HCT116 (cell line): ENCODE results near the gene ARID1A. TPM values are rescaled to one million over a fixed set of nuclear protein-coding genes. Genes with fewer than 3 reads are reported as not detected.

ENCODE experiments used
- ATAC-seq: fragments of 200-7000 bp; cut with Tn5 transposase; 2 replicates; pipeline ENCODE4 v1.9.1; 2020; ENCODE audit warnings: mild to moderate bottlenecking, moderate library complexity
- BruUV-seq: library from RNA; stranded (reverse); fragments of 400-500 nt; replicated peaks from 2 replicates; lab custom pipeline; 2021; lab: Mats Ljungman, UMichigan
- CTCF ChIA-PET: fragments of 300-600 bp; sonication (Branson Sonifier 250); formaldehyde crosslinking; loops from one replicate; lab custom pipeline; 2021; ENCODE audit warnings: antibody characterized with exemption; lab: Charles Lee
- POLR2A ChIA-PET: fragments of 300-600, 350-600 bp; sonication (Branson Sonifier 250); formaldehyde crosslinking; loops from one replicate; lab custom pipeline; 2021; ENCODE audit warnings: antibody characterized with exemption; lab: Charles Lee
- RAD21 ChIA-PET, 2 experiments: fragments of 300-600 bp; sonication (Branson Sonifier 250); formaldehyde crosslinking; loops; one replicate each; lab custom pipeline; 2023; ENCODE audit warnings: low total read pairs in 2 of 2; ENCODE audit not compliant: uncharacterized antibody in 2 of 2, unreplicated experiment in 2 of 2, low non-redundant PET in 1 of 2; lab: Charles Lee
- DNase-seq: peaks from one replicate; pipeline ENCODE4 v3.0.0-alpha.2; 2010; ENCODE audit warnings: low read depth, low spot score
- H2AFZ ChIP-seq: fragments of 200-600 bp; shearing (Covaris generic), sonication (generic); 2 replicates; pipeline ENCODE4 v1.6.1; 2017; ENCODE audit warnings: low read depth, mixed run types, mixed read lengths, antibody characterized with exemption, low read length; ENCODE audit not compliant: poor library complexity, severe bottlenecking
- H3K27ac ChIP-seq: 2 replicates; pipeline ENCODE4 v1.5.1; 2012; ENCODE audit warnings: low read depth, low read length
- H3K27me3 ChIP-seq: fragments of 200-600 bp; sonication (generic); 2 replicates; pipeline ENCODE4 v1.6.1; 2016; ENCODE audit warnings: mixed run types, low read length, mixed read lengths; ENCODE audit not compliant: insufficient read depth
- H3K36me3 ChIP-seq, 2 experiments: fragments of 200-500 bp in 1 of 2; fragments of 200-600 bp in 1 of 2; sonication (Bioruptor generic) in 1 of 2; sonication (generic) in 1 of 2; 2 replicates each; pipeline versions ENCODE4 v1.5.1 to v1.6.1; 2014 to 2016; ENCODE audit warnings: low read length in 2 of 2, inconsistent platforms in 1 of 2, mixed read lengths in 1 of 2, mixed run types in 1 of 2; ENCODE audit not compliant: insufficient read depth in 2 of 2, control insufficient read depth in 1 of 2
- H3K4me1 ChIP-seq, 2 experiments: fragments of 200-600 bp in 1 of 2; sonication (generic) in 1 of 2; 2 replicates each; pipeline versions ENCODE4 v1.5.1 to v1.6.1; 2012 to 2017; ENCODE audit warnings: low read length in 2 of 2, inconsistent platforms in 1 of 2, mild to moderate bottlenecking in 1 of 2, mixed read lengths in 1 of 2, mixed run types in 1 of 2, moderate library complexity in 1 of 2; ENCODE audit not compliant: insufficient read depth in 2 of 2, control insufficient read depth in 1 of 2
- H3K4me2 ChIP-seq: fragments of 200-600 bp; sonication (generic); 2 replicates; pipeline ENCODE4 v1.6.1; 2017; ENCODE audit warnings: mixed run types, low read length, mixed read lengths
- H3K4me3 ChIP-seq, 2 experiments: fragments of 200-600 bp in 1 of 2; sonication (generic) in 1 of 2; replicated peaks in 1 of 2; 2 replicates each; pipeline ENCODE4 v1.5.1; 2011 to 2016; ENCODE audit warnings: low read length in 2 of 2, control low read depth in 1 of 2, low read depth in 1 of 2, mild to moderate bottlenecking in 1 of 2, mixed read lengths in 1 of 2, mixed run types in 1 of 2
- H3K79me2 ChIP-seq: fragments of 200-600 bp; sonication (generic); 2 replicates; pipeline ENCODE4 v1.6.1; 2017; ENCODE audit warnings: mild to moderate bottlenecking, mixed run types, low read length, moderate library complexity, mixed read lengths; ENCODE audit not compliant: insufficient read depth
- H3K9ac ChIP-seq: fragments of 200-600 bp; sonication (generic); 2 replicates; pipeline ENCODE4 v1.6.1; 2016; ENCODE audit warnings: low read length, mixed read lengths
- H3K9me2 ChIP-seq: fragments of 200-600 bp; sonication (generic), shearing (Covaris generic); 2 replicates; pipeline ENCODE4 v1.6.1; 2017; ENCODE audit warnings: mixed run types, mild to moderate bottlenecking, moderate library complexity; ENCODE audit not compliant: insufficient read depth
- H3K9me3 ChIP-seq, 2 experiments: fragments of 200-500 bp in 1 of 2; fragments of 200-600 bp in 1 of 2; sonication (Bioruptor generic) in 1 of 2; sonication (generic) in 1 of 2; 2 replicates each; pipeline ENCODE4 v1.6.1; 2014 to 2017; ENCODE audit warnings: low read length in 2 of 2, mixed read lengths in 2 of 2, inconsistent platforms in 1 of 2, low read depth in 1 of 2, mild to moderate bottlenecking in 1 of 2, mixed run types in 1 of 2, moderate library complexity in 1 of 2; ENCODE audit not compliant: control insufficient read depth in 1 of 2, insufficient read depth in 1 of 2
- H4K20me1 ChIP-seq: fragments of 200-600 bp; sonication (generic), shearing (Covaris generic); 2 replicates; pipeline ENCODE4 v1.6.1; 2017; ENCODE audit warnings: mixed run types, mild to moderate bottlenecking, moderate library complexity; ENCODE audit not compliant: insufficient read depth
- CBX3 ChIP-seq: IDR thresholded peaks from 2 replicates; pipeline ENCODE4 v1.6.1; 2012; ENCODE audit warnings: low read depth
- JUND ChIP-seq: IDR thresholded peaks from 2 replicates; pipeline ENCODE4 v1.6.1; 2012
- POLR2A ChIP-seq: IDR thresholded peaks from 2 replicates; pipeline ENCODE4 v1.7.0; 2011; ENCODE audit warnings: borderline replicate concordance; ENCODE audit not compliant: insufficient read depth, insufficient read length; ENCODE audit errors: extremely low read depth
- POLR2AphosphoS5 ChIP-seq: IDR thresholded peaks from 2 replicates; pipeline ENCODE4 v1.6.1; 2011; ENCODE audit warnings: mild to moderate bottlenecking, low read depth, low read length, moderate library complexity
- SP1 ChIP-seq: IDR thresholded peaks from 2 replicates; pipeline ENCODE4 v1.6.1; 2012; ENCODE audit warnings: low read depth
- TCF7L2 ChIP-seq: IDR thresholded peaks from 2 replicates; pipeline ENCODE4 v1.7.0; 2011; ENCODE audit warnings: borderline replicate concordance, inconsistent platforms; ENCODE audit not compliant: insufficient read depth, insufficient read length; ENCODE audit errors: extremely low read depth
- ZNF274 ChIP-seq: fragments of 200-500 bp; sonication (Bioruptor generic); IDR thresholded peaks from 2 replicates; pipeline ENCODE4 v1.6.1; 2014; ENCODE audit warnings: mild to moderate bottlenecking, low read depth, low read length, inconsistent platforms
- intact Hi-C: fragments of 100-400 bp; cut with micrococcal nuclease; formaldehyde crosslinking; loops from 2 replicates; pipeline ENCODE4 v1.10.0; 2022
- total RNA-seq: library from RNA; stranded (reverse); gene quantifications from one replicate; pipeline ENCODE4 v1.2.1, GENCODE V29; 2021; ENCODE audit not compliant: unreplicated experiment
- TF ChIP-seq, protein P1 (sequence below): IDR thresholded peaks from 2 replicates; pipeline ENCODE4 v1.6.1; 2012
- TF ChIP-seq, protein P2 (sequence below): IDR thresholded peaks from 2 replicates; pipeline ENCODE4 v1.6.1; 2012
- TF ChIP-seq, protein P3 (sequence below): IDR thresholded peaks from 2 replicates; pipeline ENCODE4 v1.6.1; 2011; ENCODE audit warnings: mild to moderate bottlenecking, low read length, moderate library complexity; ENCODE audit not compliant: insufficient replicate concordance; ENCODE audit errors: extremely low read depth
- TF ChIP-seq, protein P4 (sequence below), 3 experiments: fragments of 200-600 bp in 1 of 3; sonication (generic) in 1 of 3; IDR thresholded peaks in 2 of 3; conservative IDR thresholded peaks in 1 of 3; 2 replicates each; pipeline ENCODE4 v1.5.1; 2012 to 2017; ENCODE audit warnings: low read depth in 2 of 3, low read length in 2 of 3, antibody characterized with exemption in 1 of 3, borderline replicate concordance in 1 of 3, control low read depth in 1 of 3, mild to moderate bottlenecking in 1 of 3, mixed read lengths in 1 of 3, mixed run types in 1 of 3, moderate library complexity in 1 of 3; ENCODE audit not compliant: insufficient read depth in 1 of 3

ARID1A gene
- total RNA-seq, 1 experiment from 2014 or later = 62.8 TPM

DNA sequence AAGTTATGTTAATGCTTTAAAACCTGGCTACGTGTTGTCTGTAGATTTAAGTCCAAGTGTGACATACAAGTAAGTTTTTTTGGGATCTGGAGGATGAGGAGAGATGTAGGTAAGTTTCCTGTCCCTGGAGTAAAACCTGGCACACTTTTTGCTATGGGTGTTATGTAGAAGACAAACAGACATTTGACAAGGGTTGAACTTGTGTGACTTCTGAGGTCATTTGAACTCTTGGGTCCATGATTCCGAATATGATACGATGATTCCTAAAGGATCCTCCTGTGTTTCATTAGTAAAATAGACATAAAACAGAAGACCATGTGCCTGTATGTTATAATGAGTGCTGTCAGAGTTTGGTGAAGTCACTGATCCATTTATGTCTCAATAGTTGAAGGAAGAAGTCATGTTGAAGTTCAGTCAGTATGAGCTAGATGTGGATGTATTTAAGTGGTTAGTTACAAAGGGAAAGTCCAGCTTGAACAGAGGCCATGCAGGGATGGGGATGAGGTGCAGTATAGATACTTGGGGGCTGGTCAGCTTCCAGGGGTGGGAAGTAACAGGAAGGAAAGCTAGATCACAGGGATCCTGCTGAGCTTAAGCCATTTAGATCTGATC lies 44.3 kb downstream of the ARID1A start (continued):
- TF ChIP-seq, protein P1, sequence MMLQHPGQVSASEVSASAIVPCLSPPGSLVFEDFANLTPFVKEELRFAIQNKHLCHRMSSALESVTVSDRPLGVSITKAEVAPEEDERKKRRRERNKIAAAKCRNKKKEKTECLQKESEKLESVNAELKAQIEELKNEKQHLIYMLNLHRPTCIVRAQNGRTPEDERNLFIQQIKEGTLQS = no peak
- TF ChIP-seq, all 23 proteins: peak for 0

DNA sequence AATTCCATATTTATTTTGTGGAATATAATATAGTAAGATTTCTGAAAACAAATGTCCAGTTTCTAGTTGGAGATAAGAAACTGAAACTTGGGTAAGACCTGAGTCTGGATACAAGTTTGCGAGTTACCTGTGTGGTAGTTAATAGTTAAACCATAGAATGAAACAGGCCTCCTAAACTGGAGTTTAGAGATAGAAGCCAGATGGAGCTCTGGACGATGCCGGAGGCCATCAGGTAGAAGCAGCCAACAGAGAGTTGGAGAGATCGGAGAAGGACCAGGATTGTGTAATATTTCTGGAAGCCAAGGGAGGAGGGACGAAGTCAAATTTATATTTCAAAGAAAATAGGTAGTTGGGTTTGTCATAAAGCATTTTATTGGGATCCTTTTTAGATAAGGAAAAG lies 45.1 kb downstream of the ARID1A start:
- no peak for TF ChIP-seq POLR2AphosphoS5
- no peak for TF ChIP-seq ZNF274
- TF ChIP-seq, protein P2, sequence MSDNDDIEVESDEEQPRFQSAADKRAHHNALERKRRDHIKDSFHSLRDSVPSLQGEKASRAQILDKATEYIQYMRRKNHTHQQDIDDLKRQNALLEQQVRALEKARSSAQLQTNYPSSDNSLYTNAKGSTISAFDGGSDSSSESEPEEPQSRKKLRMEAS = no peak
- no peak for TF ChIP-seq TCF7L2
- TF ChIP-seq, protein P3, sequence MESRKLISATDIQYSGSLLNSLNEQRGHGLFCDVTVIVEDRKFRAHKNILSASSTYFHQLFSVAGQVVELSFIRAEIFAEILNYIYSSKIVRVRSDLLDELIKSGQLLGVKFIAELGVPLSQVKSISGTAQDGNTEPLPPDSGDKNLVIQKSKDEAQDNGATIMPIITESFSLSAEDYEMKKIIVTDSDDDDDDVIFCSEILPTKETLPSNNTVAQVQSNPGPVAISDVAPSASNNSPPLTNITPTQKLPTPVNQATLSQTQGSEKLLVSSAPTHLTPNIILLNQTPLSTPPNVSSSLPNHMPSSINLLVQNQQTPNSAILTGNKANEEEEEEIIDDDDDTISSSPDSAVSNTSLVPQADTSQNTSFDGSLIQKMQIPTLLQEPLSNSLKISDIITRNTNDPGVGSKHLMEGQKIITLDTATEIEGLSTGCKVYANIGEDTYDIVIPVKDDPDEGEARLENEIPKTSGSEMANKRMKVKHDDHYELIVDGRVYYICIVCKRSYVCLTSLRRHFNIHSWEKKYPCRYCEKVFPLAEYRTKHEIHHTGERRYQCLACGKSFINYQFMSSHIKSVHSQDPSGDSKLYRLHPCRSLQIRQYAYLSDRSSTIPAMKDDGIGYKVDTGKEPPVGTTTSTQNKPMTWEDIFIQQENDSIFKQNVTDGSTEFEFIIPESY = no peak
- TF ChIP-seq, protein P1 = no peak
- no peak for TF ChIP-seq SP1
- TF ChIP-seq JUND = no peak
- no peak for TF ChIP-seq POLR2A
- TF ChIP-seq, protein P4, sequence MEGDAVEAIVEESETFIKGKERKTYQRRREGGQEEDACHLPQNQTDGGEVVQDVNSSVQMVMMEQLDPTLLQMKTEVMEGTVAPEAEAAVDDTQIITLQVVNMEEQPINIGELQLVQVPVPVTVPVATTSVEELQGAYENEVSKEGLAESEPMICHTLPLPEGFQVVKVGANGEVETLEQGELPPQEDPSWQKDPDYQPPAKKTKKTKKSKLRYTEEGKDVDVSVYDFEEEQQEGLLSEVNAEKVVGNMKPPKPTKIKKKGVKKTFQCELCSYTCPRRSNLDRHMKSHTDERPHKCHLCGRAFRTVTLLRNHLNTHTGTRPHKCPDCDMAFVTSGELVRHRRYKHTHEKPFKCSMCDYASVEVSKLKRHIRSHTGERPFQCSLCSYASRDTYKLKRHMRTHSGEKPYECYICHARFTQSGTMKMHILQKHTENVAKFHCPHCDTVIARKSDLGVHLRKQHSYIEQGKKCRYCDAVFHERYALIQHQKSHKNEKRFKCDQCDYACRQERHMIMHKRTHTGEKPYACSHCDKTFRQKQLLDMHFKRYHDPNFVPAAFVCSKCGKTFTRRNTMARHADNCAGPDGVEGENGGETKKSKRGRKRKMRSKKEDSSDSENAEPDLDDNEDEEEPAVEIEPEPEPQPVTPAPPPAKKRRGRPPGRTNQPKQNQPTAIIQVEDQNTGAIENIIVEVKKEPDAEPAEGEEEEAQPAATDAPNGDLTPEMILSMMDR (IDR thresholded peaks at IDR 0.05 in 2 of 3, conservative IDR thresholded peaks at IDR 0.05 in 1 of 3; ENCODE audit: borderline replicate concordance in 1 of 3, insufficient read depth in 1 of 3, low read depth in 2 of 3, low read length in 2 of 3) = no peak
- no peak for TF ChIP-seq CBX3
- TF ChIP-seq, all 23 proteins: peak for 0
- no peak for ATAC-seq
- Histone ChIP-seq H3K79me2 (peaks cover 85% of the 10 kb centered on the region), H3K9me2 (no peaks in the 10 kb centered on the region), H3K4me3 (no peak overlapping the region), H2AFZ (no peak overlapping the region), H3K27me3 (no peaks in the 10 kb centered on the region), H3K4me2 (no peak overlapping the region), H3K4me1 (peaks cover 9 to 24% of the 10 kb centered on the region in 2 experiments), H3K27ac (no peak overlapping the region), H3K9ac (no peak overlapping the region), H3K36me3 (peaks cover 11 to 34% of the 10 kb centered on the region in 2 experiments), H4K20me1 (peaks cover 3% of the 10 kb centered on the region; the same call in 1 of the 2 replicates), H3K9me3 (no peaks in the 10 kb centered on the region)
- BruUV-seq = no TSS peak
- ChIA-PET POLR2A (no interaction called here), RAD21 (no interaction called here), CTCF (no interaction called here)
- no peak for DNase-seq
- intact Hi-C loops = no loop called here
